CD4-positive, alpha-beta T cell (primary cell): ENCODE measurements around the gene SYT6. TPM values are rescaled to one million over a fixed set of nuclear protein-coding genes. Genes with fewer than 3 reads are reported as not detected.

ENCODE experiments used
- ATAC-seq: fragments of 200-7000 bp; cut with Tn5 transposase; one replicate; pipeline ENCODE4 v1.10.0; 2022; ENCODE audit warnings: mild to moderate bottlenecking; ENCODE audit not compliant: poor library complexity
- CTCF ChIA-PET: fragments of 350-600 bp; sonication (Branson Sonifier 250); formaldehyde crosslinking; loops from one replicate; lab custom pipeline; 2021; ENCODE audit warnings: antibody characterized with exemption, inconsistent platforms; lab: Charles Lee
- POLR2A ChIA-PET: fragments of 350-600 bp; sonication (Branson Sonifier 250); formaldehyde crosslinking; loops from one replicate; lab custom pipeline; 2021; ENCODE audit warnings: antibody characterized with exemption, inconsistent platforms; lab: Charles Lee
- DNase-seq, 14 experiments: peaks; one replicate each; pipeline ENCODE4 v3.0.0-alpha.2; 2013 to 2020; ENCODE audit warnings: mixed read lengths in 2 of 14
- H3K27ac ChIP-seq, 2 donors: one replicate each; pipeline versions ENCODE4 v1.5.1 to v1.7.0; 2013; ENCODE audit warnings: low read length in 2 of 2, low read depth in 1 of 2, mild to moderate bottlenecking in 1 of 2
- H3K27me3 ChIP-seq, 2 experiments: 1 replicate in 1 of 2; 2 replicates in 1 of 2; pipeline versions ENCODE4 v1.6.1 to v1.7.0; 2013; ENCODE audit warnings: low read length in 2 of 2, control low read depth in 1 of 2, mild to moderate bottlenecking in 1 of 2, moderate library complexity in 1 of 2; ENCODE audit not compliant: insufficient read depth in 2 of 2, control insufficient read depth in 1 of 2
- H3K36me3 ChIP-seq: one replicate; pipeline ENCODE4 v1.6.1; 2013; ENCODE audit warnings: low read length, control low read depth; ENCODE audit not compliant: insufficient read depth
- H3K4me1 ChIP-seq: one replicate; pipeline ENCODE4 v1.6.1; 2013; ENCODE audit warnings: low read length, control low read depth; ENCODE audit not compliant: insufficient read depth
- H3K4me3 ChIP-seq: one replicate; pipeline ENCODE4 v1.5.1; 2013; ENCODE audit warnings: mild to moderate bottlenecking, low read length, moderate library complexity
- H3K9me3 ChIP-seq, 2 experiments: 1 replicate in 1 of 2; 2 replicates in 1 of 2; pipeline versions ENCODE4 v1.6.1 to v1.7.0; 2013; ENCODE audit warnings: low read length in 2 of 2, mild to moderate bottlenecking in 2 of 2, control low read depth in 1 of 2, moderate library complexity in 1 of 2; ENCODE audit not compliant: control insufficient read depth in 1 of 2, insufficient read depth in 1 of 2
- H3K27ac Mint-ChIP-seq: one replicate; pipeline ENCODE4 v1.8.0; 2020; ENCODE audit warnings: mixed read lengths
- H3K27me3 Mint-ChIP-seq: one replicate; pipeline ENCODE4 v1.8.0; 2021; ENCODE audit warnings: mixed read lengths
- H3K36me3 Mint-ChIP-seq: one replicate; pipeline ENCODE4 v1.8.0; 2021; ENCODE audit warnings: low read depth, mixed read lengths
- H3K4me1 Mint-ChIP-seq: one replicate; pipeline ENCODE4 v1.8.0; 2021; ENCODE audit warnings: low read depth, mixed read lengths
- H3K4me3 Mint-ChIP-seq: one replicate; pipeline ENCODE4 v1.8.0; 2020; ENCODE audit warnings: mild to moderate bottlenecking, mixed read lengths
- H3K9me3 Mint-ChIP-seq: one replicate; pipeline ENCODE4 v1.8.0; 2020; ENCODE audit warnings: mixed read lengths
- intact Hi-C, 2 experiments: fragments of 100-400 bp; cut with DNase I in 1 of 2; cut with micrococcal nuclease in 1 of 2; formaldehyde crosslinking; loops; one replicate each; pipeline versions ENCODE4 v1.15.1 to v1.9.0; 2023 to 2025; cut with DNase I, micrococcal nuclease
- total RNA-seq, 174 experiments: library from RNA in 2 of 174; stranded (reverse) in 2 of 174; gene quantifications; one replicate each; pipeline ENCODE4 v1.2.3 and lab custom pipeline; 2021 to 2026
- TF ChIP-seq, protein P1 (sequence below): fragments of 200-600 bp; IDR thresholded peaks from one replicate; pipeline ENCODE4 v1.8.0; 2022; ENCODE audit warnings: antibody characterized with exemption, mild to moderate bottlenecking

The SYT6 gene
- total RNA-seq, 2 experiments from 2014 or later = not detected

- Histone ChIP-seq H3K4me1 (no peaks in the 10 kb centered on the region), H3K9me3 (no peaks in the 10 kb centered on the region), H3K27me3 (no peaks in the 10 kb centered on the region), H3K36me3 (no peaks in the 10 kb centered on the region), H3K27ac (no peak overlapping the region), H3K4me3 (no peak overlapping the region)
- Mint-ChIP-seq H3K27ac (no peak overlapping the region), H3K4me3 (no peak overlapping the region), H3K36me3 (no peaks in the 10 kb centered on the region), H3K4me1 (no peaks in the 10 kb centered on the region), H3K27me3 (no peaks in the 10 kb centered on the region), H3K9me3 (no peaks in the 10 kb centered on the region)
- no peak for DNase-seq
- intact Hi-C loops = no loop called here
- ATAC-seq = no peak
- ChIA-PET CTCF (no interaction called here), POLR2A (no interaction called here)
- TF ChIP-seq, protein P1, sequence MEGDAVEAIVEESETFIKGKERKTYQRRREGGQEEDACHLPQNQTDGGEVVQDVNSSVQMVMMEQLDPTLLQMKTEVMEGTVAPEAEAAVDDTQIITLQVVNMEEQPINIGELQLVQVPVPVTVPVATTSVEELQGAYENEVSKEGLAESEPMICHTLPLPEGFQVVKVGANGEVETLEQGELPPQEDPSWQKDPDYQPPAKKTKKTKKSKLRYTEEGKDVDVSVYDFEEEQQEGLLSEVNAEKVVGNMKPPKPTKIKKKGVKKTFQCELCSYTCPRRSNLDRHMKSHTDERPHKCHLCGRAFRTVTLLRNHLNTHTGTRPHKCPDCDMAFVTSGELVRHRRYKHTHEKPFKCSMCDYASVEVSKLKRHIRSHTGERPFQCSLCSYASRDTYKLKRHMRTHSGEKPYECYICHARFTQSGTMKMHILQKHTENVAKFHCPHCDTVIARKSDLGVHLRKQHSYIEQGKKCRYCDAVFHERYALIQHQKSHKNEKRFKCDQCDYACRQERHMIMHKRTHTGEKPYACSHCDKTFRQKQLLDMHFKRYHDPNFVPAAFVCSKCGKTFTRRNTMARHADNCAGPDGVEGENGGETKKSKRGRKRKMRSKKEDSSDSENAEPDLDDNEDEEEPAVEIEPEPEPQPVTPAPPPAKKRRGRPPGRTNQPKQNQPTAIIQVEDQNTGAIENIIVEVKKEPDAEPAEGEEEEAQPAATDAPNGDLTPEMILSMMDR = no peak
Measured at GRCh38 chr1:114086601-114087368, 66.9 kb downstream of the SYT6 start.

DNA sequence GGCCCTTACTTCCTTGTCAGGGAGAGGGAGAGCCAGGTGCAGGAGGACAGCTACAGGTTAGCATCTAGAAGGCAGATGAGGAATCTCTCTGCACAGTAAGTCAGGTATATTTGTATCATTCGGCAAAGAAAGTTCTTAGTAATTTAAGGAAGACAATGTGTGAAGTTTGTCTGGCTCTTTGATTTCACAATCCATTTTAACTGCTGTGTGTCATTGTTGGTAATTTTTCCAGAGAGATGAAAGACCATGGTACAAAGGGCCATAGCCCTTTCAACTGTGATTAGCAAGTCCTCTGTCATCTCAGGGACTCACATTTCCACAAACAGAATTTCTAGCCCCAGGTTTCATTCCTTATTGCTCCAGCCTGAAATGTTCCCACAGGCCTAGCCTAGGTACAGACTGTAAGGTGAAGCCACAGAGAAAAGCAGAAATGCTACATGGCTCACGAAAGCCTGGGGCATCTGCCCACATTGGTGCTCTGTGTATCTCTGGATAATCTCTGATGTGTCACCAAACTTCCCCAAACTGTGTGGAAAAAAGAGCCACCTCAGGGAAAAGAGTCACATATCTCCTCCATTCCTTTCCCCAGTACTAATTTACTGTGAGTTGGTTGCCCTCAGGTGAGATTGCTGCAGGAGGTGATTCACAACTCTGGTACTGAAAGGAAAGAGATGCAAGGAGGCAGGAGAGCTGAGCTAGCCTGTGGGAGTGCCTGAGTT is 70.6 kb downstream of the SYT6 start:
- Histone ChIP-seq H3K4me1 (no peaks in the 10 kb centered on the region), H3K27ac (no peak overlapping the region), H3K36me3 (no peaks in the 10 kb centered on the region), H3K4me3 (no peak overlapping the region), H3K27me3 (no peaks in the 10 kb centered on the region), H3K9me3 (no peaks in the 10 kb centered on the region)
- POLR2A ChIA-PET = no interaction called here
- Mint-ChIP-seq H3K9me3 (no peaks in the 10 kb centered on the region), H3K27ac (no peak overlapping the region), H3K4me1 (no peaks in the 10 kb centered on the region), H3K4me3 (no peak overlapping the region), H3K27me3 (no peaks in the 10 kb centered on the region), H3K36me3 (no peaks in the 10 kb centered on the region)
- ATAC-seq (no peak), DNase-seq (peak in 1 of 14 experiments; percentile 5)
- intact Hi-C loops = no loop called here
- CTCF ChIA-PET = no interaction called here
- TF ChIP-seq, protein P1 = no peak

DNA sequence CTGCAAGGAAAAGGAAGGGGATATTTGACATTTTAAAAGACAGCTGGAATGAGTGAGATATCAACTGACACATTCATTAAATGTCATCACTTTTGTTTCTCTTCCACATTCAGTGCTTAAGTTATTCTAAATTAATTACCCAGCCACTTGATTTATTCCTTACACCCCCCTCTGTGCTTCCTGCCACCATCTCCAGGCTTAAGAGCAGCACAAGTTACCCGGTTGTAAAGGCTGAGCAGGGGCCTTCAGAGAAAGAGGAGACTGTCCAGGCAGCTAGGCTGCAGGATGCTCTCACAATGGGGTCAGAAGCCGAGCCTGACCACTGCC is 71.4 kb downstream of the SYT6 start:
- POLR2A ChIA-PET = no interaction called here
- H3K4me1 ChIP-seq = no peaks in the 10 kb centered on the region
- DNase-seq (no peak), ATAC-seq (no peak)
- CTCF ChIA-PET = no interaction called here
- no peaks in the 10 kb centered on the region for H3K9me3 ChIP-seq
- H3K27me3 ChIP-seq = no peaks in the 10 kb centered on the region
- Mint-ChIP-seq H3K27ac (no peak overlapping the region), H3K36me3 (no peaks in the 10 kb centered on the region), H3K4me1 (no peaks in the 10 kb centered on the region), H3K27me3 (no peaks in the 10 kb centered on the region), H3K4me3 (no peak overlapping the region), H3K9me3 (no peaks in the 10 kb centered on the region)
- H3K4me3 ChIP-seq = no peak overlapping the region
- H3K27ac ChIP-seq = no peak overlapping the region
- TF ChIP-seq, protein P1 = no peak
- intact Hi-C loops = no loop called here
- no peaks in the 10 kb centered on the region for H3K36me3 ChIP-seq
